ENCODE measurements around the gene MGST2.
"Not testable (repeated sequence)": the region's sequence is repeated elsewhere in the genome, so short reads cannot be mapped to it uniquely, and the experiment has no call there.

MGST2 gene

DNA sequence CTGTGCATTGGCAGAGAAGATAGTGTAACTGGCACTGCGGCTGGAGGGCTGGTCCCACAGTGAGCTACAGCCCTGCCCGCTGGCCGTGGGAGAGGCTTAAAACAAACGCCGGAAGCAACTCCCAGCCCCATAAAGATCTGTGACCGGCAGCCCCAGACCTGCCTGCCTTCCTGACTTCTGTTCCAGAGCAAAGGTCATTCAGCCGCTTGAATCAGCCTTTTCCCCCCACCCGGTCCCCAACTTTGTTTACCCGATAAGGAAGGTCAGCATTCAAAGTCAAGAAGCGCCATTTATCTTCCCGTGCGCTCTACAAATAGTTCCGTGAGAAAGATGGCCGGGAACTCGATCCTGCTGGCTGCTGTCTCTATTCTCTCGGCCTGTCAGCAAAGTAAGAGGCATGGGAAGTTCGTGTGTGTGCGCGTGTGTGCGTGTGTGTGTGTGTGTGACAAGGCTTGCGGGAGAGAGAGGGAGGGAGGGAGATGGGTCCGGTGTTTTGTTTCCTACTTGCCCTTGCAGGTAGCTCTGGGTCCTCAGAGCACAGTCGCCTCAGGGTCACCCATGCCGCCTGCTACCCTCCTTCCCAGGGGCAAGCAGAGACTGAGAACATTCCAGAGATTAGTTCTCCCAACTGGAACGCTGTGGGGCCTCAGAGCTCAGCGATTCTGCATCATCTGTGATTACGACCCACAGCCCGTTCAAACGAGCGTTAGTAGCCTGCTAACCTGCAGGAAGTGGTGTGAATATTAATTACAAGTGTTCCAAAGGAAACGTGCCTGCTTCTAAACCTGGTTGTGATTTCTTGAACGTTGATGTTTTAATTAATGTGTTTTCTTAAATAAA is at the start of gene MGST2:
Gene MGST2, plus strand, starts transcription at position 130 of the 840 bp plus-strand sequence. Its CDS starts 201 bp downstream, at position 331.
- peak; percentile 10 for DNase-seq

DNA sequence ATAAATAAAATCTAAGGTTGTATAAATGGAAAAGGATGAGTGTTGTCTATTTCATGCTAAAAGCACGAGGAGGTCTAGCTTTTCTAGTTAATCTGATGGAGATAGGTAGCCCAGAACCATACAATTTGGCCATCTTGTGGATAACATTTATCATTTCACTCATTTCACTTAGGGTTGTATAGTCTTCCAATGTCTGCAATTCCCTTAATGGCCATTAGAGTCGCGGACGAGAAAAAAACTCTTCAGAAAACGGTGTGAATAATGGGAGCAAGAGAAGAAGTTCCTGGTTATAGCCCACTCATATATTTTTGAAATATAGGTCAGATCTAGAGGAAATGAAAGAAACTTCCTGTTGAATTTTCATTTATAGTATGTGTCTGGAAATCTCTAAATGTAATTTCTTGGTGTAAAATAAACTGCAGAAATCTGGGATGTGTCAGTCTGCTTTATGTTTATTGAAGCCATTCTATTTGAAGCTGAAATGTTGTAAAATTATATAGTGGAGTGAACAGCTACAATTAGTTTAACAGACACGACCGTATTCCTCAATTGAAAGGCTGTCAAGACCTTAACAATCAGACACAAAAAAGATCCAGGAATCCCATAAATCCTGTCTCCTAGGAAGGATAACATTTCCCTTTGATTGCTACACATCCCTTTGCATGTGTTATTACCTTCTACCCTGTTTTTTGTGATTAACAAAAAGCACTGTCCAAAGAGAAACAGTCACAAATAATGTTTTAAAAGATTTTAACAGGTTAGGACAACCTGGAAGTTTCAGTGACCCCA is 47.7 kb upstream of the MGST2 start:
- DNase-seq, result no peak

DNA sequence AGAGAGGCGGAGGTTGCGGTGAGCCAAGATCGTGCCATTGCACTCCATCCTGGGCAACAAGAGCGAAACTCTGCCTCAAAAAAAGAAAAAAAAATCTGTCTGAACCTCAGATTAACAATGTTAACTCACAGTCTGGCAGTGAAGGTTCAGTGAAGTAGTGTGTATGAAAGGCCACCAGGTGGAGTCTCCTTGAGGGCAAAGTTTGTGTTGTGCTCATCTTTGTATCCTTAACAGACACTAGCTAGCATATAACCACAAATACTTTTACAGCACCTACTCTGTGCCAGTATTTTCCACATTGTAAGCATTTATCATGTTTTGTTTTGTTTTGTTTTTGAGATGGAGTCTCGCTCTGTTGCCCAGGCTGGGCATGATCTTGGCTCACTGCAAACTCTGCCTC is 46.0 kb upstream of the MGST2 start:
- no peak for DNase-seq

DNA sequence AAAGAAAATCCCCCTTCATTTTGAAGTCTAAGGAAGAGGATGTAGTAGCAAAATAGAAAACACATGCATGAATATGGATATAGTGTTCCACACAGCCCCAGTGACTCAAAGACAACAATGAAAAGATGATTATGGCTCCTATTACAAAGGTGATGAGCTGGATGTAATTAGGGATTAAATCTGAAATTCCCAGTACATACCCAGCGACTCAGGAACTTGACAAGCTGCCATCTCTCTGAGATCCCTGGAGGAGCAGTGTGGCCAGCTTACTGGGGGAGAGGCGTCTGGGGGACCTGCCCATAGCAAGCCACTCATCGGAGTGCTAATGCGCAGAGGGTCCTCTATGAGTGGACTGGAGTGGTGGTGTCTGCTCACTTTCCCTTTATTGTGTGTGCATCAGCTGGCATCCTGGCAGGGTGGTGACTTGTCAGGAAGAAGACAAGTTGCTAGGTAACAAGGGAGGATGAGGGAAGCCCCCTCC is 42.7 kb upstream of the MGST2 start:
- DNase-seq, result no peak

DNA sequence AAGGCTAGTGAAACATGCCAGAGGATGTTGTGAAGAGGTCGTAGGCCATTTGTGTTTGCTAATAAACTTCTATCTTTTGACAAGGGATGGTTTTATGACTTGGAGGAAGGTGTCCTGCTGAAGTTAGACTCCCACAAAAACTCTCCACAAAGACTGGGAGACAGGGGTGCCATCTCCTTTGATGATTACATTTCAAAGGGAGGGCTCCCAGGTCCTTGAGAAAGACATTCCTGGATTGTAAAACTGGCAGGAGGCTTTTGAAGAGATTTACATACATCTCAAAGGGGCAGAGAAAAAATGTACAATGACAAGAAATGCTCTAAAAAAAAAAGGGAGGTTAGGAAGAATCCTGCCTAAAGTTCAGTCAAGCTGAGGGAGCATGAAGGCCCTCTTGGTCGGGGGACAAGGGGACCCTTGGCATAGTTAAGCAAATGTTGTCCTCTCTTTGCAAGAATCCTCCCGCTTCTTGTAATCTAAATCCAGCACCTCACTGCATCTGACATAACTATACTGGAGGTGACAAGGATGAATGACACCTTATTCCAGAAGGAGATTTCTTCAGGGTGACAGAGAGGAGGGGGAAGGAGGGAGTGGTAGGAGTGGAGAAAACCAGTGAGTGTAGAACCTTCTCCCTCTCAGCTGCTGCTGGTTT is 41.1 kb upstream of the MGST2 start:
- DNase-seq, result no peak

DNA sequence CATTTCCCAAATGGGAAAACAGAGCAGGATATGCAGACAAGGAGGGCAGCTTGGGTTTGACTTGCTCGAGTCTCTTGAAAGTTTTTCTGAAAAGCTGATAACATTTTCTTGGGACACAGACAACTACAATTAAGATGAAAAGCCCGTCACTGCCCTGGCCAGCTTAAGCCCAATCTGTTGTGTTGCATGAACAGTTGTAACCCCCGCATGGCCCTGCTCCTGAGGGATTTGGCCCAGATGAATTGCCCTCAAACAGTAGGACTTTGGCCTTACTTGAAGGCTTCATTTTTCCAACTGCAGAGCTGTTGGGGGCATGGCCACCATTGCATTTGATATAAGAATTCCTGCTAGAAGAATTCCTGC is 40.5 kb upstream of the MGST2 start:
- no peak for DNase-seq

DNA sequence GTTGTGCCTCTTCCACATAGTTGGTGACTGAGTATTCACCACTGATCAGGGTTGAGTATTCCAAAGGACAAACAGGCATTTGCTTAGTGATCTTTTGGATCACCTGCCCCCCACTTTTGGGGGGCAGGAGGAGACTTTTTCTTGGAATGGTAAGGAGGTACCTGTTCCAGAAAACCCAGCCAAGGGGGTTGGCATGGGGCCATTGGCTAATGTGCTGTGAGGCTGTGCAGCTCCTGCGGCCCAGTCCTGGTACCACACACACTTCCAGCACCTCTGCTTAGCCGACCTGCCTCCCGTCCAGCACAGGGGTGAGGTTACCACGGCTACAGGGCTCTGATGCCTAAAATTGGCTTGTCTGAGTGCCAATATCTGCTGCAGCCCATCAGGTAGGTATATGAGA is 40.1 kb upstream of the MGST2 start:
- no peak for DNase-seq

DNA sequence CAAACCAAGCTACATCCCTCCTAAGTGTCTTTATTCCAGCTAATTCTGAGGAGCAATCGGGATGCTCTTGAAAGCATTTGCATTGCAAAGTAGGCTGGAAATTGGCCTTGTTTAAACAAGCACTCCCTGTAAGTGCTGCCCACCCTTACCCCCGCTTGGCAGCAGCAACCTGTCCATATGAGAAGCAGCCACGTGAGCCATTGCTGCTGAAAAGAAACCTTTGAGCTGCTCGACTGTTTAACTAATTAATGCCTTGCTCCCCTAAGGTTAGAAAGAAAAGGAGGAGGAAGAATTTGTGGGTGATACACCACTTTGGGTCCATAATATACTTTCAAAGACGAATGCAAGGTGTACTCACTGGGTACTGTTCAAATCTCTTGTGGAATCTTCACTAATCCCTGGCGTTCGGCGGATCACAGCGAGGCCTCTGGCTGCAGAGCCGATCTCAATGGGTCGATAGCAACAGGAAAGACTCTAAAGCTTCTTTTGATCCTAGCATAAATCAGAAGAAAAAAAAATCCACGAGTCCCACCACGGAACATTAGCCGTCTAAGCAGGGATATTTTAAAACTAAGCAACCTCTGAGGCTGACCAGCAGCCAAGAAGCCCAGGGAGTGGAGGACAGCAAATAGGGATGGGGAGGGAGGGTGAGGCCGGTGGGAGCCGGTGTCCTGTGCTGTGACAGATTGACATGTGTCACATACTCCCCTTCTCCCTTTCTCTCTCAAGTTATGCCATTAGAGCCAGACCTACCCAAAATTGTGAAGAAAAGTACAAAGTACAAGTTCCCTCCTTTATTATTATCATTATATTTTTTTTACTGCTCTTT is 37.2 kb upstream of the MGST2 start:
- DNase-seq, result no peak

DNA sequence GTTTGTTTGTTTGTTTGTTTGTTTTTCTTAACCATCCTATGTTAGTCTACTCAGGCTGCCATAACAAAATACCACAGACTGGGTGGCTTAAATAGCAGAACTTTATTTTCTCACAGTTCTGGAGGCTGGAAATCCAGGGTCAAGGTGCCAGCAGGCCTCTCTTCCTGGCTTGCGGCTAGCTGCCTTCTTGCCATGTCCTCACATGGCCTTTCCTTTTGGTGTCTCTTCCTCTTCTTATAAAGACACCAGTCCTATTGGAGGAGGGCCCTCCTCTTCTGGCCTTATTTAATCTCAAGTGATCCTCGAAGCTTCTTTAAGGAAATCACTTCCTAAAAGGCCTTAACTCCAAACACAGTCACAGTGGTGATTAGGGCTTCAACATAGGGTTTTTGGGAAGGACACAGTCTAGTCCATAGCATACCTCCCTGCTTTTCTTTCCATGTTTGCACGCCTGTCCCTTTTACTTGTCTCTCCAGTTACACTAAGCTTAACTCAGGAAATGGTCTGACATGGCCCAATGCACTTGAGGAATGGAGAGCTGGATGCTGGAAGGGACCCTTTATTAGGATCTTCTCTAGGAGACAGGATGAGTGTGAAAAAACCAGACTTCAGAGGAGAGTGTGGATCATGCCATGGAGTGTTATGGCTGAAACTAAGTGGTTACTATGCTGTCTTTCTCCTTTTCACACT is 36.0 kb upstream of the MGST2 start:
- no peak for DNase-seq

DNA sequence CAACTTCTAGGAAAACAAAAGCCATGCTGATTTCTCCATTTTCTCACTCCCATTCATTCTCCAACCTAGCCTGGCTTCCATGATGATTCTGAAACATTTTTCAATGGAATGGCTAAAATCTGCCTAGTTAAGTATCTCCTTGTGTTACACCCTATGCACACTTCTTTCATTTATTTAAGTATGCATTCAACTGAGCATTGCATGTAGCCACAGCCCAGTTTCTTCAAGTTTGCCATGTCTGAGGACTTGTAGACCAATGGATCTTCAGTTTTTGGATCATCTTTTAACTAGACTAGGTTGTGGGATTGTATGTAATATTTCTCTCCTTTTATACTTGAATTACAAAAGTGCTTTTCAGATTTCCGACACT is 35.5 kb upstream of the MGST2 start:
- no peak for DNase-seq

DNA sequence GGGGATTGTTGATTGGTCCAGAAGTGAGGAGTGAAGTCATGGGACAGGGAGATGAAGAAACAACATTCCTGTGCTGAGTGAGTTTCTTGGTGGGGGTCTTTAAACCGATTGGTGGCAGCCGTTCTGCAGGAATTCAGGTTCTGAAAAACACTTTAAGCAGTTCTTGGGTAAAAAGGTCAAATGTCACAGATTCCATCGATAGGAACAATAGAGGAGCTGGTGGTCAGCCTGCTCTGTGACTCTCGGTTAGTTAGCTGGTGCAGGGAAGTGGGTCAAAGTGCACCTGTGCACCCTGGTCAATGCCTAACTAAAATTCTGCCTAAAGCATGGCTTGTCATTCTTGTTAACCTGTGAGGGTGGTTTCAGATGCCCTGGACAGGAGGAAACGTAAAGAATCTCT is 34.6 kb upstream of the MGST2 start:
- DNase-seq, result no peak

DNA sequence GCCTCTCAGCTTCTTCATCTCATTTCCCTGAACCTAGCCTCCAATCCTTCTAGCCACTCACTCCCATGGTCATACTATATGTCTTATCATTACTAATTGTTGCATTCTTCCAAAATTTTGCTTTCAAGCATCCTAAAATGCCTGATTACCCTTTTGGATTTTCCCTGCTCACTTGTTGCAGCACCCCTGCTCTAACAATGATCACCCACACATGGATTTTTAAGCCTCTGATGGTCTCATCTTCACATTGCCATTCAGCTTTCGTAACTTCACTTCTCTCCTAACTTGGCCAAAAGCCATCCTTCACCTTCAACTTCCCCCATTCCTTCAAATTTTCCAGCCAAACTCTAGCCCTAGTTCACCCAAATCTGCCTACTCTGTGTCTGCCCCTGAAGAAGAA is 33.8 kb upstream of the MGST2 start:
- no peak for DNase-seq

DNA sequence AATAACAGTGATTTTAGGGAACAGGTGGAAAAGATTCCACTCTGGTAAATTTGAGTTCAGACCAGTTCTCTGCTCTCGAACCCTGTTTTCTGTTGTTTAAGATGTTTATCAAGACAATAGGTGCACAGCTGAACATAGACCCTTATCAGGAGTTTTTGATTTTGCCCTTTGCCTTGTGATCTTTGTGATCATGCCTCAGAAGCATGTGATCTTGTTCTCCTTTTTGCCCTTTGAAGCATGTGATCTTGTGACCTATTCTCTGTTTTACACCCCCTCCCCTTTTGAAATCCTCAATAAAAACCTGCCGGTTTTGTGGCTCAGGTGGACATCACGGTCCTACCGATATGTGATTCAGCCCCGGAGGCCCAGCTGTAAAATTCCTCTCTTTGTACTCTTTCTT is 32.9 kb upstream of the MGST2 start:
- not testable (repeated sequence) for DNase-seq

DNA sequence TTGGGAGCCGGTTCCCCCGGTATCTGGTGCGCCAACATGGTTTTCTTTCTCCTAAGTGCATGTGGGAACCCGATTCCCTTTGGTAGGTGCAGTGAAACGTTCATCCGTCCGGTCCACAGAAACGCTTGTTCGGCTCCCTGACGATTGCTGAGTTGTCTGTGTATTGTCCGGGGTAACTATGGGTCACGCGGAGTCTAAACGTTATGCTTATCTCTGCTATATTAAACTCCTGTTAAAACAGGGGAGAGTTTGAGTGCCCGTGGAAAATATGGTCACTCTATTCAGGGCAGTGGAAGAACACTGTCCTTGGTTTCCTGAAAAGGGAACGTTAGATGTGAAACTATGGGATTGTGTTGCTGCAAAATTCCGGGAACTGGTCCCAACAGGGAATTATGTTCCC is 32.4 kb upstream of the MGST2 start:
- DNase-seq, result no peak

DNA sequence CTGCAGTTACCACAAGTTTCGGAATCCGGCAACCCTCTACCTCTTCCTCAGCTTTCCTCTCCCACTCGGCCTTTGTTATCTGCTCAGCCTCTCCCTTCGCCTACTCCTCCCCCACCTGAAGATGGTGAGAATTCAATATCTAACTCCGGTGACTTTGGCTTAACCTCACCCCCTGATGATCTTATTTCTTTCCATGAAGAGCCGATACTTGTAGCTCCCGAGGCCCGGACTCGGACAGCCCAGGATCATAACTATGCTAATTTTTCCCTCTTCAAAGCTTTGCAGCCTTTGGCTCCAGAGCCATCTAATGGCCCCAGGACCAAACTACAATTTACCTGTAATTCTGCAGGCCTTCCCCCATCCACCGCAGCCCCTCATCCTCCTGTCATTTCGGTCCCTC is 32.0 kb upstream of the MGST2 start:
- no peak for DNase-seq

DNA sequence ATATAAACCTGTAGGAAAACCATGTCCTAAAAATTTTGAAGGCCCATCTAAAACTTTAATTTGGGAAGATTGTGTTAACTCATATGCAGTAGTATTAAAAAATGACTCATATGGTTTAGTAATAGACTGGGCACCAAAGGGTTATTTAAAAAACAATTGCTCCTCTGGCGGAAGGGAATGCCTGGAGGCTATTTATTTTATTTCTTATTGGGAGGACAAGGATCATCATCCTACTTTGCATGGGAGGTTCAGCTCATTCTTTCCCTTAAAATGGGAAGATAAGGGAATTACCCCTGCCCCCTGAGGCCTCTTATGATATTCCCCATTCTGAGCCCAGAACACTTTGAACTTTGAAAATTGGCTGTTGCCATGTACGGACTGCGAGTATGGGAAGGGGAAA is 29.7 kb upstream of the MGST2 start:
- no peak for DNase-seq

DNA sequence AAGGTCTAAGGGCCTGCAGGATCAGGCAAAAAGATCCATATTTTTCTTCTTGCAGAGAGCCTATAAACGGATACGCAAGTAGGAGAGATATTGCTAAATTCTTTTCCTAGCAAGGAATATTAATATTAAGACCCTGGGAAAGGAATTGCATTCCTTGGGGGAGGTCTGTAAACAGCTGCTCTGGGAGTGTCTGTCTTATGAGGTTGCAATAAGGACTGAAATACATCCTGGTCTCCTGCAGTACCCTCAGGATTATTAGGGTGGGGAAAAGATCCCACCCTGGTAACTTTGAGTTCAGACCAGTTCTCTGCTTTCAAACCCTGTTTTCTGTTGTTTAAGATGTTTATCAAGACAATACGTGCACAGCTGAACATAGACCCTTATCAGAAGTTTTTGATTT is 27.3 kb upstream of the MGST2 start:
- not testable (repeated sequence) for DNase-seq

DNA sequence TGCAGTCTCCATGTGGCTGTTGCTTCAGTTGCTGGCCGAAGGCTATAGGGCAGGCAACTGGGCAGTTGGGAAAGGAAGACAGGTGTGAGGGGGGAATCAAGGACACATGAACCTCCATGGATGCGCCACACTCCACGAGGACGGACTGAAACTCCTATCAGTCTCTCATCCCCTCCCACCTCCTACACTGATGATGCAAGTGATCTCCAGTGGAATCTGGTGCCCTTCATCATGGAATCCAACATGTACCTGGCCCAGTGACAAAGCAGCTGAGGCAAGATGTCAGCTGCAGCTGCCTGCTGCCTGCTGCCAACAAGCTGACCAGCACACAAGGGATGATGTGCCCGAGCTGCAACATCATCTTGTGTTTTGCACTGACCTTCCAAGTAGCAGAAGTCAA is 26.0 kb upstream of the MGST2 start:
- DNase-seq, result no peak

DNA sequence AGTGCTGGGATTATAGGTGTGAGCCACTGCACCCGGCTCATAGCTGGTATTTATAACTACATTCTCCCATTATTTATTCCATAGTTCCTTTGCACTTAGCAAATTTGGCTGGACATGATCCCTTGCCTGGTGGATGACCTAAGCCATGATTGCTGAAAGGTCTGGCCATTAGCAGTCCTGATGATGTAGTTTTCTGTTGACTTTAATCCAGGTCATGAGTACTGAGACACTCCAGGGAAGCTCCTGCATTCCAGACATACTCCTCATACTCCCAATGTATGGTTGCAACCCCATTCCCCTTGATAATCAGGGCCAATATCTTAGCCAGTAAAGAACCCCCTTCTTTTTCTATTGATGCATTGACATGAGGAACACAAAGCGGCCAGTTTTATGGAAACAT is 24.4 kb upstream of the MGST2 start:
- DNase-seq, result peak; percentile 67

DNA sequence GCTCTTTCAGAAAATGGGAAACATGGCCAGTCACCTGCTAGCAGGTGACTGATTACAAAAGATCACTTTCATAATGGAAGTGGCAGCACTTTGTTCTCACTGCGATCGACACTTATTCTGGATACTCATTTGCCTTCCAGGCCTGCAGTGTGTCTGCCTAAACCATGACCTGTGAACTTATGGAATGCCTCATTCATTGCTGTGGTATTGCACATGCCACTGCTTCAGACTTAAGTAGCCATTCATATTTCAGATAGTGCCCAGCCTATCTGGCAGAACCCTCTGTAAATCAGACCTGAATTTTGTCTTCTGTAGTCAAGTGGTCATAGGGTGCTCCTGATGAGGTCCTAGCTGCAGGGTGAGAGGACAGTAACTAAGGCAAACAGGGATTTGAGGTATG is 23.3 kb upstream of the MGST2 start:
- peak; percentile 65 for DNase-seq

DNA sequence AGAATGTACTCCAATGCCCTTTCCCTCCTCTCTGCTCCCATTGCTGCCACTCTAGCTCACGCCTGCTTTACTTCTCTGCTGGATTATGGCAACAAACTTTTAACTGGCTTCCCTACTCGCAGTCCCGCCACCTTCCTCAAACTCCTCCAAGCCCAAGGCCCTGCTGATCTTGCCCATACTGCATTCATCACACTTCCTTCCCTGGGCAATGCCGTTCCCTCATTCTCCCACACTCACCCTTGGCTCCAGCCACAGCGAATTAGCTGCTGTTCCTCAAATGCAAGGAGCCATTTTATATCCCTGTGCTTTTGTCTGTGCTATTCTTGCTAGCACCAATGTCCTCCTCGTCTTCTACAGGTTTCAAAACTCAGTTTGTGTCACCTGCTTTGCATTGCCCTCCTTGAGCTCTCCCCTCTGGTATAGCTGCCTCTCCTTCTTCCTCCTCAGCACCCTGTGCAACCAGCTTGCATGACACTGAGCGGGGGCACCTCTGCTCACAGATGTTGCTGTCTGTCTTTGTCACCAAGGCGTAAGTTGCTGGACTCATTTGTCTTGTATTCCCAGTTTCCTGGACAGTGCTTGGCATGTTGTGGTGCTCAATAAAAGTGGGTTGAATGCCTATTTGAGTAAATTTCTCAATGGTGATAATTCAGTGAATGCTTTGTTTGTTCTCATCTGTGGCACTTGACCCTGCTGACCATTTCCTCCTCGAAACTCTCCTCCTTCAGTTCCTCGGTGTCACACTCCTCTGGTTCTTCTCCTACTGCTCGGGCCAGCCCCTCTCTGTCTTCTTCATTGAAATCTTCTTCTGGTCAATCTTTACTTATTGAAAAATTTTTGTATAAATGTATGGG is 22.4 kb upstream of the MGST2 start:
- DNase-seq, result no peak

Data from NCI-H226 (cell line).